Uterus (tissue), 4 donors: Measurements from ENCODE around the gene CCDC149. TPM values are rescaled to one million over a fixed set of nuclear protein-coding genes. Genes with fewer than 3 reads are reported as not detected.
A peak's percentile ranks its signal among the peaks of the same experiment; 100 is the strongest.

ENCODE experiments used
- DNase-seq, 2 donors: peaks; one replicate each; pipeline ENCODE4 v3.0.0-alpha.2; 2019 to 2020
- H3K27ac ChIP-seq, 2 donors: fragments of 200-600 bp; sonication (generic); 1 replicate in 1 of 2; 2 replicates in 1 of 2; pipeline ENCODE4 v1.5.1; 2016 to 2018
- H3K27me3 ChIP-seq, 2 donors: fragments of 200-600 bp; sonication (generic); one replicate each; pipeline ENCODE4 v1.5.1; 2018 to 2019; ENCODE audit warnings: control low read depth in 1 of 2
- H3K36me3 ChIP-seq, 2 donors: fragments of 200-600 bp; sonication (generic); one replicate each; pipeline ENCODE4 v1.5.1; 2019; ENCODE audit warnings: control low read depth in 1 of 2
- H3K4me1 ChIP-seq, 2 donors: fragments of 200-600 bp; sonication (generic); one replicate each; pipeline ENCODE4 v1.5.1; 2018 to 2019; ENCODE audit warnings: control low read depth in 1 of 2
- H3K4me3 ChIP-seq, 2 donors: fragments of 200-600 bp; sonication (generic); 1 replicate in 1 of 2; 2 replicates in 1 of 2; pipeline ENCODE4 v1.5.1; 2018 to 2019; ENCODE audit warnings: mild to moderate bottlenecking in 1 of 2
- H3K9me3 ChIP-seq, 2 donors: fragments of 200-600 bp; sonication (generic); one replicate each; pipeline ENCODE4 v1.5.1; 2019; ENCODE audit warnings: control low read depth in 1 of 2
- CTCF ChIP-seq, 4 experiments: fragments of 200-600 bp in 2 of 4; fragments of 450-650 bp in 2 of 4; sonication (generic) in 2 of 4; IDR thresholded peaks; one replicate each; pipeline ENCODE4 v1.5.1; 2016 to 2019; ENCODE audit warnings: antibody characterized with exemption in 4 of 4, mild to moderate bottlenecking in 2 of 4, moderate library complexity in 1 of 4
- POLR2A ChIP-seq, 2 donors: fragments of 450-650 bp; IDR thresholded peaks; one replicate each; pipeline ENCODE4 v1.6.1; 2016; ENCODE audit warnings: antibody characterized with exemption in 2 of 2, mild to moderate bottlenecking in 1 of 2, moderate library complexity in 1 of 2
- intact Hi-C: fragments of 100-400 bp; cut with DNase I; formaldehyde crosslinking; loops from one replicate; pipeline ENCODE4 v1.15.1; 2023; ENCODE audit warnings: low total_unique reads
- total RNA-seq, 4 donors: library from RNA; depleted of rRNA in 3 of 4; stranded (reverse); fragments of >200 nt in 3 of 4; gene quantifications; one replicate each; pipeline versions ENCODE4 v1.1.0 to v1.2.4, GENCODE V29; 2014 to 2023
- donor health status: DM: yes; HTN: yes; CAD: no.

CCDC149 gene
- total RNA-seq, 4 donors from 2014 or later: 18.7 to 462 (median 69.3) TPM

- Histone ChIP-seq H3K36me3 (no peaks in the 10 kb centered on the region), H3K9me3 (no peaks in the 10 kb centered on the region), H3K27ac (peak overlapping the region; percentile 23 to 89), H3K27me3 (no peaks in the 10 kb centered on the region), H3K4me1 (peaks cover 10 to 11% of the 10 kb centered on the region in 2 donors), H3K4me3 (no peak overlapping the region)
- TF ChIP-seq CTCF (IDR thresholded peaks at IDR 0.05) (no peak), POLR2A (IDR thresholded peaks at IDR 0.05) (no peak)
- intact Hi-C loops: no loop called here
- DNase-seq: no peak
Observed at GRCh38 chr4:24856586-24856985, 56.3 kb downstream of the CCDC149 start.

- Histone ChIP-seq H3K4me3 (no peak overlapping the region), H3K27me3 (no peaks in the 10 kb centered on the region), H3K36me3 (no peaks in the 10 kb centered on the region), H3K4me1 (peaks cover 13 to 16% of the 10 kb centered on the region in 2 donors), H3K27ac (no peak overlapping the region), H3K9me3 (no peaks in the 10 kb centered on the region)
- no peak for DNase-seq
- TF ChIP-seq POLR2A (IDR thresholded peaks at IDR 0.05) (no peak), CTCF (IDR thresholded peaks at IDR 0.05) (no peak)
- intact Hi-C loops: no loop called here
Observed at GRCh38 chr4:24855741-24856140, 57.1 kb downstream of the CCDC149 start.

GRCh38 chr4:24853142-24853541 lies 59.7 kb downstream of the CCDC149 start:
- DNase-seq: no peak
- H3K4me1 ChIP-seq: peaks cover 3 to 16% of the 10 kb centered on the region in 2 donors
- H3K4me3 ChIP-seq: no peak overlapping the region
- TF ChIP-seq CTCF (IDR thresholded peaks at IDR 0.05) (no peak), POLR2A (IDR thresholded peaks at IDR 0.05) (no peak)
- no peaks in the 10 kb centered on the region for H3K36me3 ChIP-seq
- H3K27me3 ChIP-seq: no peaks in the 10 kb centered on the region
- no peaks in the 10 kb centered on the region for H3K9me3 ChIP-seq
- intact Hi-C loops: no loop called here
- no peak overlapping the region for H3K27ac ChIP-seq

GRCh38 chr4:24850674-24851073 lies 62.2 kb downstream of the CCDC149 start:
- no peaks in the 10 kb centered on the region for H3K36me3 ChIP-seq
- intact Hi-C loops: no loop called here
- peak; percentile 71 to 84 for DNase-seq
- no peak for TF ChIP-seq POLR2A (IDR thresholded peaks at IDR 0.05)
- TF ChIP-seq CTCF (IDR thresholded peaks at IDR 0.05): no peak
- no peaks in the 10 kb centered on the region for H3K9me3 ChIP-seq
- H3K27me3 ChIP-seq: no peaks in the 10 kb centered on the region
- H3K27ac ChIP-seq: peak overlapping the region; percentile 82 to 84
- no peak overlapping the region for H3K4me3 ChIP-seq
- H3K4me1 ChIP-seq: peaks cover 3 to 5% of the 10 kb centered on the region in 2 donors

- H3K36me3 ChIP-seq: no peaks in the 10 kb centered on the region
- H3K27me3 ChIP-seq: no peaks in the 10 kb centered on the region
- H3K27ac ChIP-seq: peak overlapping the region; percentile 82 to 84
- peaks cover 3 to 5% of the 10 kb centered on the region in 2 donors for H3K4me1 ChIP-seq
- TF ChIP-seq POLR2A (IDR thresholded peaks at IDR 0.05) (no peak), CTCF (IDR thresholded peaks at IDR 0.05) (no peak)
- no peaks in the 10 kb centered on the region for H3K9me3 ChIP-seq
- H3K4me3 ChIP-seq: no peak overlapping the region
- DNase-seq: peak in 1 of 2 donors; percentile 27
- intact Hi-C loops: no loop called here
Observed at GRCh38 chr4:24849756-24850155, 63.1 kb downstream of the CCDC149 start.
